ENCODE measurements around the gene MPZL2.

DNA sequence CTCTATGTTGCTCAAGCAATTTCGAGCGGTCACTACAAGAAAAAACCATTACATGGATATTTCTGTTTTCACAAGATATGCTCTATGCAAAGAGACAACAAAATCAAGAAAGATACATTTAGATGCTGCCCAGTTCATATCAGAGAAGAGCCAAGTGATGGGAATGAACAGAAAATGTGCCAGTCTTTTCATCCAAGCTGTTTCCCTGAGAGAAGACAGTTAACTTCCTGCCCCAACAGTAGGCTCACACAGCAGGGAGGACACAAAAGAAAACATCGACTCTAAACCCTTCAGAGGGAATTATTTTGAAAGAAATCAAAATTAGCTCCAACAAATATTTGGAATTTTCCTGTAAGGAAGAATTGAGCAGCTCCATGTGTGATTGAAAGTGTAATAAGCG, 50.9 kb downstream of the MPZL2 start:
- TF ChIP-seq CTCF (IDR thresholded peaks at IDR 0.05) (no peak), POLR2A (IDR thresholded peaks at IDR 0.05) (no peak), POLR2AphosphoS5 (IDR thresholded peaks at IDR 0.05; ENCODE audit: insufficient read depth in 1 of 2, low read depth in 1 of 2) (no peak)
